RWPE1 (cell line): ENCODE measurements around the gene DMD.
A peak's percentile ranks its signal among the peaks of the same experiment; 100 is the strongest.

Experiments
- CTCF ChIA-PET: fragments of 350-600 bp; sonication (Branson Sonifier 250); formaldehyde crosslinking; extraction: SDS; loops from one replicate; lab custom pipeline; 2021; lab: Yijun Ruan, JAX
- POLR2A ChIA-PET: fragments of 400-600 bp; formaldehyde crosslinking; extraction: SDS; loops from one replicate; lab custom pipeline; 2020; ENCODE audit warnings: antibody characterized with exemption; ENCODE audit not compliant: low non-redundant PET; lab: Yijun Ruan, JAX
- DNase-seq: peaks from one replicate; pipeline ENCODE4 v3.0.0; 2012; ENCODE audit warnings: low spot score
- H3K27ac ChIP-seq: fragments of 450-650 bp; 2 replicates; pipeline ENCODE4 v1.5.1; 2017
- CTCF ChIP-seq: fragments of 450-650 bp; conservative IDR thresholded peaks from 2 replicates; pipeline ENCODE4 v1.5.1; 2017; ENCODE audit warnings: low read depth, mild to moderate bottlenecking

The DMD gene

GRCh38 chrX:32937043-32937442 is 274.3 kb downstream of the DMD start:
- TF ChIP-seq CTCF, result no peak
- POLR2A ChIA-PET, result no interaction called here
- H3K27ac ChIP-seq, result no peak overlapping the region
- CTCF ChIA-PET, result no interaction called here
- no peak for DNase-seq

- TF ChIP-seq CTCF, result no peak
- DNase-seq, result no peak
- CTCF ChIA-PET, result no interaction called here
- POLR2A ChIA-PET, result no interaction called here
- no peak overlapping the region for H3K27ac ChIP-seq
Observed at GRCh38 chrX:32933548-32933947, 277.8 kb downstream of the DMD start.

GRCh38 chrX:32929040-32929439 is 282.3 kb downstream of the DMD start:
- no peak overlapping the region for H3K27ac ChIP-seq
- no peak for TF ChIP-seq CTCF
- CTCF ChIA-PET, result no interaction called here
- DNase-seq, result no peak
- POLR2A ChIA-PET, result no interaction called here

- ChIA-PET CTCF (no interaction called here), POLR2A (no interaction called here)
- DNase-seq, result no peak
- H3K27ac ChIP-seq, result no peak overlapping the region
- TF ChIP-seq CTCF, result no peak
Observed at GRCh38 chrX:32896088-32896487, 315.3 kb downstream of the DMD start.

GRCh38 chrX:32894679-32895078 is 316.7 kb downstream of the DMD start:
- CTCF ChIA-PET, result no interaction called here
- DNase-seq, result no peak
- no peak overlapping the region for H3K27ac ChIP-seq
- POLR2A ChIA-PET, result no interaction called here
- no peak for TF ChIP-seq CTCF

GRCh38 chrX:32893751-32894150 is 317.6 kb downstream of the DMD start:
- no peak overlapping the region for H3K27ac ChIP-seq
- no peak for DNase-seq
- no peak for TF ChIP-seq CTCF
- ChIA-PET POLR2A (no interaction called here), CTCF (no interaction called here)

GRCh38 chrX:32877592-32877991 is 333.8 kb downstream of the DMD start:
- no peak for TF ChIP-seq CTCF
- peak overlapping the region; percentile 52; the same call in 1 of the 2 replicates for H3K27ac ChIP-seq
- POLR2A ChIA-PET, result no interaction called here
- CTCF ChIA-PET, result interaction anchor here (0.7 kb wide), 1 partner anchor 429 kb away, joined by 4 read pairs; no protein-coding TSS in a partner anchor
- peak; percentile 48 for DNase-seq
